GM18511 (cell line): Measurements from ENCODE around the gene PPIP5K1.

Experiments
- ATAC-seq: cut with Tn5 transposase; IDR thresholded peaks from one replicate; pipeline ENCODE4 v1.9.1; 2021; ENCODE audit warnings: mild to moderate bottlenecking, moderate library complexity; ENCODE audit not compliant: unreplicated experiment

PPIP5K1 gene

DNA sequence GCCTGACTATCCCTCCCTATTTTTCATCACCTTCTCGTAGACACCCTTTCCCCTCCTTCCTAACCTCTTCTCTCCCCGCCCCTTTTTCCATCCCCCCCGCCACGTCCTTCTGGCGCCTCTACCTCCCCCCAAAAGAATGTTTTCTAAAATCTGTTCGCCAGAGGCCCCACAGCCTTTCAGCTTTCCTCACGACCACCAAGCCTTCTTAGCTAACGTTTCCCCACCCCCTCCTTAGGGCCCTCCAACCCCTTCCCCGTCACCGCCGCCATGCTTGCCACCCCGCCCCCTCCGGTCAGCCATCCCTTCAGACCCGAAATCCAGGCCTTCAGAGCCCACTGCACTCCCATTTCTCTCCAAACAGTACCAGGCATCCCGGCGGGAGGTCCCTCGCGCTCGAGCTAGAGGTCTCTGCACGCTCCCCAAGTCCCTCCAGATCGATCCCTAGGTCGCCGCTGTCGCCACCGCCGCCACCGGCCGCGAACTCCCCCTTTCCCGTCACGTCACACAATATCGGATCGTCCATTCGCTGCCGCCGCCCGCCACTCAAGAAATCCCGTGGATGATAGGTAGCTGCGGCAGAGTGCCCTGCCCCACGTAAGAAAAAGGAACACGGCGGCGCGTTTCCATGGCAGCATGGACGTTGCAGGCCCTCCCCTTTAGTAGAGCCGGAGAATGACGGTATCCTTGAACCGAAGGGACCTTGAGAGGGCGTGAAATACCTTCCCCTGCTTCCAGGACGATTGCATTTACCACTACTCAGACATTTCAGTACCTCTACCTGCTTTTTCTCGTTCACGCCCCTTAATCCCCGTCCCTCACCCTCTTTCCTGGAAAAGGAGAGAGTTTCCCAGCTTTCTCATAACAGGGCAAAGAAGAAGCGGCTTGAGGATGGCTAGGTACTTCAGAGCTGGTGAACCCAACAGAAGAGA is 97.1 kb downstream of the PPIP5K1 start, which contains the start of gene TP53BP1:
TSS of gene TP53BP1 (minus strand) at position 484 of the 929 bp plus-strand sequence. CDS start at position 371, 113 bp downstream.
- ATAC-seq, result peak; percentile 99

DNA sequence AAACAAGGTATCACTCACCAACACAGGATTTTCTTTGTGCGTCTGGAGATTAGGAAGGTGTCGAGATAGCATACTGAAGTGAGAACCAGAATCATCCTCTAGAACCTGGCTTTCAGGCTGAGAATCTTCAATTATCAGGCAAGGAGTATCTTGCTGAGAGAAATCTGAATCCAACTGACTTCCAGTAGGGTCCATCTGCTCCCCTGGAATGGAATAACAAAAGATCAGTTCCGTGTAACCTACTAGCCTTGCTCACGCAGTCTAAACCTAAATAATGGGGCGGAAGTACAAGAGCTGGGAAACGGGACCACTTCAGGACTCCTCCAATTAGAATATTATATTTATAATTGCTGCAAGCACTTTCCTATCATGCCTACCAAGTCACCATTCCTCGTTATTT is 97.7 kb downstream of the PPIP5K1 start:
- ATAC-seq, result no peak

DNA sequence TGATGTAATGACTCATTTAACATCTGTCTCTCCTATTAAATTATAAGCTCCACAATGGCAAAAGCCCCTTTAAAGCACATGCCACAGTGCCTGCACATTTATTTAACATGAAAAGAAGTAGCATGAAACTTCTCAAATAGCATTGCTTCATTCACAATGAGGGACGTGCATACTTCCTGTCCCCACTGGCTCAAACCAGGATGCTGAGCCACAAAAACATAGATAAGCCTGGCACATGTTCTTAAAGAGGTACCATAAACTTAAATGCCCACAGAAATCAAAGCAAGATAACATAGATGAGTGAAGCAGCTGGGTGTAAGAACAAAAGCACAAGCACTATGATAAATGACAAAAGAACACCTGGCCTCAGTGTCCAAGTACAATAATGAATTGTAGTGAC is 100.8 kb downstream of the PPIP5K1 start:
- no peak for ATAC-seq

- no peak for ATAC-seq
Observed at GRCh38 chr15:43488790-43489189, 101.2 kb downstream of the PPIP5K1 start.

- ATAC-seq, result no peak
Observed at GRCh38 chr15:43487271-43487895, 102.6 kb downstream of the PPIP5K1 start.

- no peak for ATAC-seq
Observed at GRCh38 chr15:43484455-43484854, 105.6 kb downstream of the PPIP5K1 start.
